NCI-H187 (cell line): ENCODE measurements around the gene GPS2.

Source experiments
- DNase-seq, 2 experiments: peaks; one replicate each; lab custom pipeline; 2025; lab: John Stamatoyannopoulos, UW

Gene GPS2

GRCh38 chr17:7317161-7317803 is 2.1 kb upstream of the GPS2 start:
- no peak for DNase-seq

GRCh38 chr17:7315570-7316235 is 543 bp upstream of the GPS2 start:
- DNase-seq: no peak

- DNase-seq: no peak
These were observed 1.1 kb downstream of the GPS2 start for GRCh38 chr17:7313890-7314718.

GRCh38 chr17:7313088-7313889 is 1.9 kb downstream of the GPS2 start:
- no peak for DNase-seq

GRCh38 chr17:7312432-7313087 is 2.6 kb downstream of the GPS2 start:
- no peak for DNase-seq

- no peak for DNase-seq
These were observed 4.0 kb downstream of the GPS2 start for GRCh38 chr17:7311110-7311705.

- DNase-seq: no peak
These were observed 5.5 kb downstream of the GPS2 start for GRCh38 chr17:7309628-7310027.

GRCh38 chr17:7308625-7309433 is 6.3 kb downstream of the GPS2 start:
- peak in 1 of 2 experiments; percentile 26 for DNase-seq

- no peak for DNase-seq
These were observed 7.2 kb downstream of the GPS2 start for GRCh38 chr17:7307686-7308624.

- DNase-seq: peak; percentile 93 to 94
These were observed 8.1 kb downstream of the GPS2 start, which contains the start of gene EIF5A for GRCh38 chr17:7306911-7307685. EIF5A (plus strand) TSS chr17:7307628; CDS start chr17:7309636, 2,008 bp downstream.

GRCh38 chr17:7304179-7304578 is 11.0 kb downstream of the GPS2 start:
- DNase-seq: no peak

GRCh38 chr17:7296189-7296861 is 18.8 kb downstream of the GPS2 start:
- peak; percentile 16 to 29 for DNase-seq

GRCh38 chr17:7295230-7296180 is 19.7 kb downstream of the GPS2 start:
- DNase-seq: no peak

- peak; percentile 42 to 72 for DNase-seq
These were observed 20.5 kb downstream of the GPS2 start, which contains the start of gene YBX2 for GRCh38 chr17:7294614-7295153. YBX2 (minus strand) TSS chr17:7294639; CDS start chr17:7294500, 139 bp downstream.

- peak in 1 of 2 experiments; percentile 5 for DNase-seq
These were observed 21.1 kb downstream of the GPS2 start for GRCh38 chr17:7293816-7294613.
